ENCODE data around the gene MPEG1. TPM values are rescaled to one million over a fixed set of nuclear protein-coding genes. Genes with fewer than 3 reads are reported as not detected.

MPEG1 gene
- total and polyA plus RNA-seq, 2 of the 4 experiments (the other 2 are of a cell fraction), result not detected

DNA sequence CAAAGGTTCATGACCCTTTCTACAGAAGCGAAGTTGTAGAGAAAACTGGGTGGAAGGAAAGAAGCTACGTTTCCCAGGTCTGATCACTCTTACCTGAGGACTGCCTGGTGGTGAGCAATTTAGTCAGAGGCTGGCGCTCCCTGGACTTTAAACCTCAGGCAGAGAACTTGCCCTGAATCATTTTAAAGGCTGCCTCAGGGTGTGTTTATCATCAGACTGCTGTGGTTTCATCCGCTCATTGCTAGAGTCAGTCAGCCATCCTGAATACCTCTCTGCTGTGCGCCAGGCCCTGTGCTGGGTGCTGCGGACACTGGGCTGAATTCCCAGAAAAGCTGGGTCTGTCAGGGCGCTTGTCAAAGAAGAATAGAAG, 38.1 kb downstream of the MPEG1 start:
- intact Hi-C loops (cut with micrococcal nuclease), result loop anchor here (5.0 kb wide), 2 partner anchors 48 to 508 kb away; no protein-coding TSS in a partner anchor

More for the DNA sequence above, 38.1 kb downstream of the MPEG1 start:
- no CpG with 5 or more reads among the region's 7 CpGs for WGBS, 2 experiments (ENCODE audit: extremely low coverage in 2 of 2, insufficient read length in 1 of 2)
- Histone ChIP-seq H2BK20ac (ENCODE audit: low read depth, low read length) (no peak overlapping the region; the same call in 1 of the 2 replicates), H3K23ac (ENCODE audit: low read depth, low read length) (peak overlapping the region; percentile 29; the same call in 1 of the 2 replicates), H3K4me1 (ENCODE audit: control insufficient read depth, insufficient read depth, low read length) (peaks cover 11% of the 10 kb centered on the region), H2BK15ac (ENCODE audit: low read depth, low read length) (peak overlapping the region; percentile 65; the same call in 1 of the 3 replicates), H3K9me3 (ENCODE audit: control insufficient read depth, insufficient read depth, low read length) (no peaks in the 10 kb centered on the region), H3K14ac (replicated peaks; ENCODE audit: low read depth, low read length) (no peak overlapping the region), H4K20me1 (ENCODE audit: insufficient read depth, low read length) (peaks cover 5% of the 10 kb centered on the region; the same call in 1 of the 2 replicates), H4K8ac (ENCODE audit: low read depth in 2 of 2, low read length in 2 of 2) (no peak overlapping the region), H3K56ac (ENCODE audit: extremely low read depth, insufficient read depth, low read length) (no peak overlapping the region), H4K5ac (ENCODE audit: low read depth, low read length) (peak overlapping the region; percentile 51; the same call in 1 of the 2 replicates), H3K4me2 (ENCODE audit: low read depth, low read length) (peak overlapping the region; percentile 63), H2AFZ (replicated peaks; ENCODE audit: low read length, poor library complexity) (no peak overlapping the region), H3K9ac (ENCODE audit: low read depth, low read length) (no peak overlapping the region), H3K36me3 (ENCODE audit: control insufficient read depth, insufficient read depth, low read length) (0 out of 2 replicates have a peak, but pooled peaks cover 2% of the 10 kb centered on the region), H3K18ac (ENCODE audit: low read depth, low read length) (no peak overlapping the region), H2AK5ac (ENCODE audit: low read depth, low read length) (no peak overlapping the region; the same call in 1 of the 2 replicates), H3K79me1 (ENCODE audit: low read depth in 1 of 2, low read length in 2 of 2) (peaks cover 0 to 16% of the 10 kb centered on the region in 2 experiments; a peak in 2 of 4 replicates), H2AK9ac (replicated peaks; ENCODE audit: low read depth, low read length, poor library complexity) (no peak overlapping the region), H3K4ac (ENCODE audit: low read depth, low read length) (peak overlapping the region; percentile 21; the same call in 1 of the 2 replicates), H4K91ac (ENCODE audit: insufficient read depth, low read depth, low read length) (peak overlapping the region; percentile 47; the same call in 1 of the 2 replicates), H3K9me1 (ENCODE audit: insufficient read depth, low read length) (peaks cover 7% of the 10 kb centered on the region; the same call in 1 of the 2 replicates), H3K4me3 (ENCODE audit: insufficient read depth, low read depth, low read length) (no peak overlapping the region), H2BK5ac (ENCODE audit: low read depth, low read length, poor library complexity, severe bottlenecking) (peak overlapping the region; percentile 11), H3K27me3 (ENCODE audit: control insufficient read depth, insufficient read depth, low read length) (no peaks in the 10 kb centered on the region), H2BK120ac (ENCODE audit: low read depth, low read length) (peak overlapping the region; percentile 40; the same call in 1 of the 2 replicates), H3K27ac (ENCODE audit: insufficient read depth, low read length) (no peak overlapping the region)
- CTCF ChIA-PET, result interaction anchor here (1.1 kb wide), 1 partner anchor 28 kb away, joined by 3 read pairs; no protein-coding TSS in a partner anchor
- dilution Hi-C loops (cut with HindIII; ENCODE audit: low sequenced_read_pairs, unreplicated experiment) (no loop called here), in situ Hi-C loops (cut with MboI; ENCODE audit: low sequenced_read_pairs) (no loop called here)
- DNase-seq, result peak; percentile 70
- POLR2A ChIA-PET (ENCODE audit: unreplicated experiment), result no interaction called here
- no TSS peak for BruUV-seq (replicated peaks)
- ATAC-seq (ENCODE audit: low read depth), result no peak
- TF ChIP-seq SMC3 (IDR thresholded peaks at IDR 0.05; ENCODE audit: low read depth, low read length), result no peak
- TF ChIP-seq POLR2A (IDR thresholded peaks at IDR 0.05; ENCODE audit: low read depth, low read length), result no peak
- no peak for TF ChIP-seq FOS (IDR thresholded peaks at IDR 0.05; ENCODE audit: low read depth, low read length)
- no peak for TF ChIP-seq CEBPB (IDR thresholded peaks at IDR 0.05; ENCODE audit: low read depth, low read length)
- no peak for TF ChIP-seq ELK1 (IDR thresholded peaks at IDR 0.05; ENCODE audit: borderline replicate concordance, low read depth, low read length)
- TF ChIP-seq MXI1 (IDR thresholded peaks at IDR 0.05; ENCODE audit: borderline replicate concordance, low read depth, low read length), result no peak
- no peak for TF ChIP-seq CHD1 (IDR thresholded peaks at IDR 0.05; ENCODE audit: low read depth, low read length)
- TF ChIP-seq, protein P1, sequence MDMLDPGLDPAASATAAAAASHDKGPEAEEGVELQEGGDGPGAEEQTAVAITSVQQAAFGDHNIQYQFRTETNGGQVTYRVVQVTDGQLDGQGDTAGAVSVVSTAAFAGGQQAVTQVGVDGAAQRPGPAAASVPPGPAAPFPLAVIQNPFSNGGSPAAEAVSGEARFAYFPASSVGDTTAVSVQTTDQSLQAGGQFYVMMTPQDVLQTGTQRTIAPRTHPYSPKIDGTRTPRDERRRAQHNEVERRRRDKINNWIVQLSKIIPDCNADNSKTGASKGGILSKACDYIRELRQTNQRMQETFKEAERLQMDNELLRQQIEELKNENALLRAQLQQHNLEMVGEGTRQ (IDR thresholded peaks at IDR 0.05; ENCODE audit: low read depth, low read length), result no peak
- no peak for TF ChIP-seq MAFK (IDR thresholded peaks at IDR 0.05; ENCODE audit: low read depth, low read length)
- no peak for TF ChIP-seq NFE2L2 (IDR thresholded peaks at IDR 0.05; ENCODE audit: low read depth, low read length)
- no peak for TF ChIP-seq CTCF (conservative IDR thresholded peaks at IDR 0.05; ENCODE audit: low read depth, low read length)
- TF ChIP-seq RCOR1 (IDR thresholded peaks at IDR 0.05; ENCODE audit: insufficient replicate concordance, low read length), result no peak
- no peak for TF ChIP-seq RFX5 (IDR thresholded peaks at IDR 0.05; ENCODE audit: low read depth, low read length)
- TF ChIP-seq MAZ (IDR thresholded peaks at IDR 0.05; ENCODE audit: borderline replicate concordance, low read depth, low read length), result no peak
